Sigmoid colon (tissue), 4 donors: ENCODE results near the gene TESMIN.

ENCODE experiments used
- EP300 ChIP-seq, 4 donors: sonication (generic); formaldehyde crosslinking; IDR thresholded peaks; one replicate each; pipeline ENCODE4 v1.6.1; 2017; ENCODE audit warnings: antibody characterized with exemption in 4 of 4
- POLR2AphosphoS5 ChIP-seq, 4 donors: sonication (generic); formaldehyde crosslinking; IDR thresholded peaks; one replicate each; pipeline ENCODE4 v1.6.1; 2017; ENCODE audit warnings: antibody characterized with exemption in 4 of 4

DNA sequence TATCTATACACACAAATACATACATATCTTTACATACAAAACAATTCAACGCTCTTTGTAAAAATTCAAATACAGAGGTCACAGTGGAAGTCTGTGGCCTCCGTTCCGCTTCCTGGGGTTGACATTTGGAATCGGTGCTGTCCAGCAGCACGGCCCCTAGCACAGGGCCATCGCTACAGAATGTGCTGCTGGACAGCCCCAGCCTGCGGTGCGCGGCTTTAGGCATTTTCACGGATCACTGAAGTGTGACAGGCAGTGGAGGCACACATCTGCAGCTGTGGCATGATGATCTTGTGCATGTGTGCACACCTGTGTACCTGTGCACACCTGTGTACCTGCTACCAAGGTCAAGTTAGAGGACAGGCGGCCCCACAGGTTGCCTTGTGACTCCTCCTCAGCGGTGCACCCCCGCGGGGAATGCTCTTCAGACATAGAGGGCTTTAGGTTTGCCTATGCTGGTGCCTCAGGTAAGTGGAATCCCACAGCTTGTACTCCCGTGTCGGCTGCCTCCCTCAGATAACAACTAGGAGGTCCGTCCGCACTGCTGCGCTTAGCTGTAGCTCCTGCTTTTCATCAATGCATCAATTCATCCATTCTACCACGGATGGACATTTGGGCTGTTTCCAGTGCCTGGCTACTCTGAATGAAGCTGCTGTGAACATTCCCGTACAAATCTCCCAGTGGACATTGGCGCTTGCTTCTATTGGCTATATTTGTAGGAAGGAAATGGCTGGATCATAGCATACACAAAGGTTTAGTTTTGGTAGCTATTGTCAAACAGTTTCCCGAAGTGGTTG is 37.1 kb downstream of the TESMIN start:
- no peak for TF ChIP-seq POLR2AphosphoS5 (IDR thresholded peaks at IDR 0.05)
- TF ChIP-seq EP300 (IDR thresholded peaks at IDR 0.05), result no peak
